GM13976 (cell line): ENCODE results near the gene FYN.

Experiments
- DNase-seq: peaks from one replicate; pipeline ENCODE4 v3.0.0; 2012; ENCODE audit warnings: low spot score
- in situ Hi-C: fragments of 300-500 bp; cut with MboI; formaldehyde crosslinking; loops from one replicate; pipeline ENCODE4 v1.12.0; 2022; ENCODE audit warnings: low sequenced_read_pairs, mixed read lengths, inconsistent platforms; ENCODE audit not compliant: unreplicated experiment
- TF ChIP-seq, protein P1 (sequence below): IDR thresholded peaks from 2 replicates; pipeline ENCODE4 v1.5.1; 2012; ENCODE audit warnings: borderline replicate concordance, mild to moderate bottlenecking; ENCODE audit not compliant: insufficient read depth; ENCODE audit errors: extremely low read depth, missing control alignments, control extremely low read depth

FYN gene

DNA sequence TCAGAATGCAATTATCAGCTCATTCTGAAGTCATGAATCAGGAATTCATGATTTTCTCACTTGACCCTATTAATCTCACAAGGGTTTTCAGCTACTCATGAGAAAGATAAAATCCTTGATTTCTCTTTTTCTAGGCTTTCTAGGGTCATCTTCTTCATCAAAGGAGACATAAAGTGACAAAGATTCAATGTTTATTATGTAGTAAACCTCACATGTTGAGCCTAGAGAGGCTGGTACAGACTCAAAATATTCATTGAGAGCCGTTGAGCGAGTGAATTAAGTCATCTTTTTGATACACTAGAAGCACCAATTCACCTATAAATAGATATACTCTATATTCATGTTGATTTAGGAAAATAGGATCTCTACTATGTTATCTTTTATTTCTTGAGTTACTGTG is 162.8 kb downstream of the FYN start:
- TF ChIP-seq, protein P1, sequence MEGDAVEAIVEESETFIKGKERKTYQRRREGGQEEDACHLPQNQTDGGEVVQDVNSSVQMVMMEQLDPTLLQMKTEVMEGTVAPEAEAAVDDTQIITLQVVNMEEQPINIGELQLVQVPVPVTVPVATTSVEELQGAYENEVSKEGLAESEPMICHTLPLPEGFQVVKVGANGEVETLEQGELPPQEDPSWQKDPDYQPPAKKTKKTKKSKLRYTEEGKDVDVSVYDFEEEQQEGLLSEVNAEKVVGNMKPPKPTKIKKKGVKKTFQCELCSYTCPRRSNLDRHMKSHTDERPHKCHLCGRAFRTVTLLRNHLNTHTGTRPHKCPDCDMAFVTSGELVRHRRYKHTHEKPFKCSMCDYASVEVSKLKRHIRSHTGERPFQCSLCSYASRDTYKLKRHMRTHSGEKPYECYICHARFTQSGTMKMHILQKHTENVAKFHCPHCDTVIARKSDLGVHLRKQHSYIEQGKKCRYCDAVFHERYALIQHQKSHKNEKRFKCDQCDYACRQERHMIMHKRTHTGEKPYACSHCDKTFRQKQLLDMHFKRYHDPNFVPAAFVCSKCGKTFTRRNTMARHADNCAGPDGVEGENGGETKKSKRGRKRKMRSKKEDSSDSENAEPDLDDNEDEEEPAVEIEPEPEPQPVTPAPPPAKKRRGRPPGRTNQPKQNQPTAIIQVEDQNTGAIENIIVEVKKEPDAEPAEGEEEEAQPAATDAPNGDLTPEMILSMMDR, result no peak
- in situ Hi-C loops, result no loop called here
- DNase-seq, result no peak

DNA sequence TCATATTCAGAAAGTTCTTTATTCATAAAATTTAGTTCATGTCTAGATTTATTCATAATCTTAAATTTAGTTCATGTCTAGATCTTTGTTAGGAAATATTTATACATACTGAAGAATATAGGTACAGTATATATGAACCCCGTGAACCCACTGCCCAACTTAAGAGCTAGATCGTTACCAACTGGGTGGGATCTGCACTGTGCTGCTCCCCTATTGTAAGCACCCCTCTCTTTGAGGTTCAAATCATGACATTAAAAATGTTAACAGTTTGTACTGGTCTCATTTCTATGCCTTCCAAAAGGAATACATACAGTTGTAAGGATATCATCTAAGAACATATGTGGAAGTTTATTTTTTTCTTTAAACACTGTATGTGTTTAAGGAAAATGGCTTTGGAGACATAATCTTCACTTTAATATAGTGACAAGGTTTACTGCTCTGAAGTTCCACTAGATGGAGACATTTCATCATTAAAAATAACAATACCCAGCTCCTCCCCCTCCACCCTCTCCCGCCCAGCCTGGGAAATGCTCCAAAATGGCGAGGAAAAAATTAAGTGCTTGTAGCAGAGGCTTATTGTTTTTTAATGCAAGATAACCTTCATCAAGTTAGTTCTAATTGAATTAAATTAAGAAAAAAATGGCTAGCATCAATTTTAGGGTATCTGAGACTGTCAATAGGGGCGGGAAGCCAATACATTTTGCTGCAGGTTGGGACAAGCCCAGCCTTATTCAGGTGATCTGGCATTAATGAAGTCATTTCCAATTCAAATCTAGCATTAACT is 163.4 kb downstream of the FYN start:
- in situ Hi-C loops, result loop anchor here (5.0 kb wide), 1 partner anchor 292 kb away; no protein-coding TSS in a partner anchor
- DNase-seq, result peak; percentile 67
- TF ChIP-seq, protein P1, result peak; percentile 24

DNA sequence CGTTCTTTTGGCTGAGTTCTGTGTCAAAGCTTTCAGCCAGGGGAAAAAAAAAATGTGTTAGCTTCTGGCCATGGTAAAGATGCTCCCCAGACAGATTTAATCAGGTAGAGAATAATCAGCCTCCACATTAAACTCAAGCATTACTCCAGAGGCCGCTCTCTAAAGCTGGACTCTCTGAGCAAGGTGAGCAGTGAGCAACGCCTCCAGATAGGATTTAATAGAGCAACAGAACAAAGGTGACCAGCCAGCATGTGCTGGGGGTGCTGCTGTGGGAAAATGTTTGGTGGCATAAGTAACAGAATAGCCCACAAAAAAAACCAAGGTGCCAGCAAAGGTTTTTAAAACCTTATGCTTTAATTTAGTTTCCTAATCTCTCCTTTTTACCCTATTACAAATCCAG is 164.1 kb downstream of the FYN start:
- TF ChIP-seq, protein P1, result no peak
- in situ Hi-C loops, result loop anchor here (5.0 kb wide), 1 partner anchor 293 kb away; no protein-coding TSS in a partner anchor

DNA sequence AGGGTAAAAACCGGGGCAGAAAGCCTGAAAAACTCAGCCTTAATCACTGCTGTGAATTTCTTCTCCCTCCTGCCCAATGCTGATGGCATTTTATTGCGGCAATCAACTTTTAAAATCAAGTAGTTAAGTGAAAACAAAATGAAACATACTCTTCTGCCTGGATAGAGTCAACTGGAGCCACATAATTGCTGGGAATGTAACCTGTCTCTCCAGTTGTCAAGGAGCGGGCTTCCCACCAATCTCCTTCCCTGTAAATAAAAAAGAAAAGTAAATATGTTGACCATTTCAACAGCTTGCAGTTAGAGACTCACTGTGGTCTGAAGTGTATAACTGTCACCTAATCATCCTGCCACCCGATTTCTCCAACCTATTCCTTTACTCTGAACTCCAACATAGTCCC is 165.5 kb downstream of the FYN start:
- TF ChIP-seq, protein P1, result no peak
- DNase-seq, result no peak
- in situ Hi-C loops, result loop anchor here (5.0 kb wide), 1 partner anchor 295 kb away; no protein-coding TSS in a partner anchor

More for the DNA sequence above, 164.1 kb downstream of the FYN start:
- DNase-seq, result no peak

DNA sequence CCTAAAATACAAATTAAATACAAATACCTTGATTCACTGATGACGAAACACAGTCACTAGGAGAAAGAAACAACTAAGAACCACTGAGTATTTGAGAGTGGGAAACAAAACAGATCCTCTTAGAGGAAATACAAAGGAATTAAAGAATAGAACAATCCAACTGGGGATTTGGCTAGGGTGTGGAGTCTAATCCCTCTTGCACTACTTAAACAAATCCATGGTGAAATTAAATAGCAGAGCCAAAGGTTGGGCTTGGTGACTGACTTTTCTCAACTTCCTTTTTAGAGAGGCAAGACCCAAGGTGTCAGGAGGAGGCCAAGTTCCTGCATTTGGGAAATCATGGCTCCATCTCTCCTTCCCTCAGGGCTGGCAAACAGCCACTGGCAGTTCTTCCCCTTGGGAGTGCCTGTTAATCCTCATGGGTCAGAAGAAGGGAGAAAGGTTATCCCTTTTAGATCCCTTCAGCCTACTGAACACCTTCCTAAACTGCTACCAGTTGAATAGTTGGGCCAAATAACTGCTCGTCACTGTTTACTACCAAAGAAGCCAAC is 166.3 kb downstream of the FYN start:
- in situ Hi-C loops, result loop anchor here (5.0 kb wide), 1 partner anchor 295 kb away; no protein-coding TSS in a partner anchor
- no peak for DNase-seq
- TF ChIP-seq, protein P1, result no peak

DNA sequence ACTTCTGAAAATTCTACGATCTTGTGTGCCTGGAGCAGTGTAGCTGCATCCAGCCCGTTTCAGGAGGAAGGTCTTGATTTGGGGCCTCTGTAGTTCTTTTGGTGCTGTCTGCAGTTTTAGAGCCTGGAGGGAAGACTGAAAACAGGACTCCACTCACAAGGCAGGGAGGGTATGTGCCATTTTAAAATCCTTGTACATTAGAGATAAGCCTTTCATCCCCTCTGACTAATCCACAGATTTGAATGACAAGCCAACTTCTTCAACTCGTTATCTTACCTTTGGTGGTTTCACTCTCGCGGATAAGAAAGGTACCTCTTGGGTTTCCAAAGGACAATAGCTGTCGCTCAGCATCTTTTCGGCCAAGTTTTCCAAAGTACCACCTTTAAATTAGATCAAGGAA is 169.5 kb downstream of the FYN start:
- TF ChIP-seq, protein P1, result no peak
- in situ Hi-C loops, result no loop called here
- no peak for DNase-seq
